Natural killer cell (primary cell): ENCODE measurements around the gene CTBP1. TPM values are rescaled to one million over a fixed set of nuclear protein-coding genes. Genes with fewer than 3 reads are reported as not detected.

ENCODE experiments used
- ATAC-seq, 3 donors: fragments of 150-1000 bp in 2 of 3; fragments of 200-7000 bp in 1 of 3; cut with Tn5 transposase; 1 replicate in 1 of 3; 2 replicates in 2 of 3; pipeline ENCODE4 v1.10.0; 2021; ENCODE audit warnings: mild to moderate bottlenecking in 2 of 3, moderate library complexity in 2 of 3
- DNase-seq, 2 donors: peaks; one replicate each; pipeline versions ENCODE4 v3.0.0 to v3.0.0-alpha.2; 2013 to 2021; ENCODE audit warnings: mixed read lengths in 1 of 2
- H3K27ac ChIP-seq: one replicate; pipeline ENCODE4 v1.5.1; 2013; ENCODE audit warnings: mild to moderate bottlenecking, low read length
- H3K27me3 ChIP-seq: one replicate; pipeline ENCODE4 v1.6.1; 2013; ENCODE audit warnings: low read length; ENCODE audit not compliant: control insufficient read depth, insufficient read depth
- H3K36me3 ChIP-seq: one replicate; pipeline ENCODE4 v1.6.1; 2013; ENCODE audit warnings: low read length; ENCODE audit not compliant: control insufficient read depth, insufficient read depth
- H3K4me1 ChIP-seq: one replicate; pipeline ENCODE4 v1.6.1; 2013; ENCODE audit warnings: low read length; ENCODE audit not compliant: control insufficient read depth, insufficient read depth
- H3K4me3 ChIP-seq: one replicate; pipeline ENCODE4 v1.5.1; 2013; ENCODE audit warnings: low read length
- H3K9me3 ChIP-seq: one replicate; pipeline ENCODE4 v1.6.1; 2013; ENCODE audit warnings: low read length; ENCODE audit not compliant: control insufficient read depth, insufficient read depth
- H3K27ac Mint-ChIP-seq, 2 donors: one replicate each; pipeline ENCODE4 v1.8.0; 2022; ENCODE audit warnings: mild to moderate bottlenecking in 2 of 2, mixed read lengths in 2 of 2, moderate library complexity in 1 of 2
- H3K27me3 Mint-ChIP-seq, 2 donors: one replicate each; pipeline ENCODE4 v1.8.0; 2022; ENCODE audit warnings: low read depth in 2 of 2, mixed read lengths in 2 of 2
- H3K36me3 Mint-ChIP-seq: one replicate; pipeline ENCODE4 v1.8.0; 2022; ENCODE audit warnings: mixed read lengths
- H3K4me1 Mint-ChIP-seq, 2 donors: one replicate each; pipeline ENCODE4 v1.8.0; 2022; ENCODE audit warnings: mixed read lengths in 2 of 2
- H3K4me3 Mint-ChIP-seq: one replicate; pipeline ENCODE4 v1.8.0; 2022; ENCODE audit warnings: mild to moderate bottlenecking, moderate library complexity, mixed read lengths
- H3K9me3 Mint-ChIP-seq, 2 donors: one replicate each; pipeline ENCODE4 v1.8.0; 2022; ENCODE audit warnings: mixed read lengths in 2 of 2
- CTCF ChIP-seq: fragments of 200-600 bp; IDR thresholded peaks from one replicate; pipeline ENCODE4 v1.8.0; 2022; ENCODE audit warnings: antibody characterized with exemption
- WGBS: methylation state at CpG from one replicate; pipeline ENCODE4 v1.1.7; 2013; ENCODE audit warnings: missing lambda C conversion rate; ENCODE audit not compliant: insufficient coverage; 5-methylcytosine and 5-hydroxymethylcytosine counted together
- intact Hi-C: fragments of 100-400 bp; cut with micrococcal nuclease; formaldehyde crosslinking; loops from one replicate; pipeline ENCODE4 v1.14.2; 2022
- total RNA-seq, 4 donors: library from RNA; stranded (reverse); fragments of 120-200 nt in 1 of 4; gene quantifications; one replicate each; pipeline versions ENCODE4 v1.2.3 to v1.2.4, GENCODE V29; 2013 to 2022

Gene CTBP1
- total RNA-seq, 3 donors from 2014 or later (not counting 1 experiment from before 2014, with no cell fraction given), result 384 to 388 (median 388) TPM

- DNase-seq, result no peak
- Mint-ChIP-seq H3K27me3 (no peaks in the 10 kb centered on the region), H3K27ac (no peak overlapping the region), H3K4me3 (no peak overlapping the region), H3K9me3 (no peaks in the 10 kb centered on the region), H3K4me1 (peaks cover 14 to 16% of the 10 kb centered on the region in 2 donors), H3K36me3 (no peaks in the 10 kb centered on the region)
- Histone ChIP-seq H3K27me3 (no peaks in the 10 kb centered on the region), H3K36me3 (peaks cover 64% of the 10 kb centered on the region), H3K4me3 (no peak overlapping the region), H3K4me1 (peaks cover 43% of the 10 kb centered on the region), H3K9me3 (no peaks in the 10 kb centered on the region), H3K27ac (no peak overlapping the region)
- 95% methylated on average over 34 of the region's 34 CpGs for WGBS
- no peak for ATAC-seq
- TF ChIP-seq CTCF, result no peak
- intact Hi-C loops, result no loop called here
Observed at GRCh38 chr4:1211891-1212545, 36.9 kb downstream of the CTBP1 start.

GRCh38 chr4:1211371-1211770, 37.6 kb downstream of the CTBP1 start:
- no peak for DNase-seq
- Mint-ChIP-seq H3K27me3 (no peaks in the 10 kb centered on the region), H3K27ac (peak overlapping the region in 1 of 2 donors; percentile 23), H3K36me3 (no peaks in the 10 kb centered on the region), H3K4me1 (peaks cover 7 to 16% of the 10 kb centered on the region in 2 donors), H3K4me3 (no peak overlapping the region), H3K9me3 (no peaks in the 10 kb centered on the region)
- H3K4me1 ChIP-seq, result peaks cover 43% of the 10 kb centered on the region
- ATAC-seq, result no peak
- peaks cover 64% of the 10 kb centered on the region for H3K36me3 ChIP-seq
- intact Hi-C loops, result no loop called here
- no peak overlapping the region for H3K4me3 ChIP-seq
- no peak for TF ChIP-seq CTCF
- H3K27me3 ChIP-seq, result no peaks in the 10 kb centered on the region
- H3K9me3 ChIP-seq, result no peaks in the 10 kb centered on the region
- WGBS, result 97% methylated on average over 12 of the region's 13 CpGs
- no peak overlapping the region for H3K27ac ChIP-seq

GRCh38 chr4:1210971-1211370, 38.0 kb downstream of the CTBP1 start:
- H3K27me3 Mint-ChIP-seq, result no peaks in the 10 kb centered on the region
- Histone ChIP-seq H3K9me3 (no peaks in the 10 kb centered on the region), H3K4me3 (no peak overlapping the region), H3K27ac (no peak overlapping the region), H3K4me1 (peaks cover 43% of the 10 kb centered on the region), H3K36me3 (peaks cover 63% of the 10 kb centered on the region), H3K27me3 (no peaks in the 10 kb centered on the region)
- H3K4me1 Mint-ChIP-seq, result peaks cover 6 to 17% of the 10 kb centered on the region in 2 donors
- no peak for DNase-seq
- no peak overlapping the region for H3K4me3 Mint-ChIP-seq
- 94% methylated on average over 10 of the region's 10 CpGs for WGBS
- no peaks in the 10 kb centered on the region for H3K9me3 Mint-ChIP-seq
- no peak for TF ChIP-seq CTCF
- H3K27ac Mint-ChIP-seq, result no peak overlapping the region
- no peak for ATAC-seq
- intact Hi-C loops, result no loop called here
- no peaks in the 10 kb centered on the region for H3K36me3 Mint-ChIP-seq
